Ishikawa (cell line): ENCODE results near the gene SLC8A1.

ENCODE experiments used
- CREB1 ChIP-seq: IDR thresholded peaks from 2 replicates; pipeline ENCODE4 v1.6.1; 2012; ENCODE audit warnings: low read depth
- MAX ChIP-seq: IDR thresholded peaks from 2 replicates; pipeline ENCODE4 v1.6.1; 2012
- REST ChIP-seq: IDR thresholded peaks from 2 replicates; pipeline ENCODE4 v1.6.1; 2012; ENCODE audit warnings: low read depth, mild to moderate bottlenecking
- TAF1 ChIP-seq: IDR thresholded peaks from 2 replicates; pipeline ENCODE4 v1.6.1; 2012; ENCODE audit warnings: low read depth, mild to moderate bottlenecking
- TCF12 ChIP-seq: IDR thresholded peaks from 2 replicates; pipeline ENCODE4 v1.6.1; 2012; ENCODE audit warnings: low read depth
- YY1 ChIP-seq: IDR thresholded peaks from 2 replicates; pipeline ENCODE4 v1.6.1; 2012; ENCODE audit warnings: low read depth
- ZBTB7A ChIP-seq: IDR thresholded peaks from 2 replicates; pipeline ENCODE4 v1.6.1; 2012; ENCODE audit warnings: low read depth

- TF ChIP-seq REST (no peak), TAF1 (no peak), TCF12 (no peak), MAX (no peak), YY1 (no peak), CREB1 (no peak), ZBTB7A (no peak)
These were observed 336.5 kb downstream of the SLC8A1 start for GRCh38 chr2:40115348-40115747.
